Right cardiac atrium (tissue), 5 donors: ENCODE data around the gene S100A10. TPM values are rescaled to one million over a fixed set of nuclear protein-coding genes. Genes with fewer than 3 reads are reported as not detected.

ENCODE experiments used
- ATAC-seq, 2 donors: fragments of 200-7000 bp; cut with Tn5 transposase; one replicate each; pipeline versions ENCODE4 v1.8.0 to v1.9.1; 2020; ENCODE audit warnings: moderate library complexity in 2 of 2, mild to moderate bottlenecking in 1 of 2
- DNase-seq, 3 donors: peaks; one replicate each; pipeline ENCODE4 v3.0.0-alpha.2; 2020
- H3K27ac ChIP-seq: one replicate; pipeline ENCODE4 v1.5.1; 2013; ENCODE audit warnings: mild to moderate bottlenecking, low read length, control low read depth, moderate library complexity
- H3K27me3 ChIP-seq: one replicate; pipeline ENCODE4 v1.6.1; 2013; ENCODE audit not compliant: control insufficient read depth, insufficient read depth
- H3K4me1 ChIP-seq: one replicate; pipeline ENCODE4 v1.6.1; 2013; ENCODE audit warnings: low read length; ENCODE audit not compliant: control insufficient read depth, insufficient read depth
- H3K4me3 ChIP-seq: one replicate; pipeline ENCODE4 v1.5.1; 2013; ENCODE audit warnings: low read length, control low read depth
- H3K9me3 ChIP-seq: one replicate; pipeline ENCODE4 v1.6.1; 2013; ENCODE audit warnings: low read length; ENCODE audit not compliant: control insufficient read depth
- WGBS: extraction: QIAGEN DNeasy Blood & Tissue Kit; methylation state at CpG from one replicate; pipeline ENCODE4 v1.1.7; 2013; 5-methylcytosine and 5-hydroxymethylcytosine counted together
- intact Hi-C, 4 donors: fragments of 100-400 bp; cut with DNase I; formaldehyde crosslinking; loops; one replicate each; pipeline versions ENCODE4 v1.11.0 to v1.14.0; 2022 to 2023
- polyA plus RNA-seq: library from polyadenylated mRNA; stranded (reverse); fragments of 200-250 nt; gene quantifications from one replicate; pipeline ENCODE4 v1.2.3, GENCODE V29; 2013
- total RNA-seq, 4 donors: library from RNA; stranded (reverse); fragmentation: NEBNext Ultra II Directional; extraction: Animal tissue kit (Norgen Biotek cat#: 25700); gene quantifications; one replicate each; pipeline ENCODE4 v1.2.1, GENCODE V29; 2021
- donor health status: healthy with polysubstance abuse.
- donor health status: DM: no; HTN: yes; CAD: no.
- donor health status: DM: no; HTN: no; CAD: no.
- donor health status: DM: no; HTN: yes; CAD: no; lungs with severe emphysema.
- donor health status: DM: yes; HTN: yes; CAD: no.

The S100A10 gene
- total and polyA plus RNA-seq, 5 donors, result 108 to 245 (median 222) TPM

DNA sequence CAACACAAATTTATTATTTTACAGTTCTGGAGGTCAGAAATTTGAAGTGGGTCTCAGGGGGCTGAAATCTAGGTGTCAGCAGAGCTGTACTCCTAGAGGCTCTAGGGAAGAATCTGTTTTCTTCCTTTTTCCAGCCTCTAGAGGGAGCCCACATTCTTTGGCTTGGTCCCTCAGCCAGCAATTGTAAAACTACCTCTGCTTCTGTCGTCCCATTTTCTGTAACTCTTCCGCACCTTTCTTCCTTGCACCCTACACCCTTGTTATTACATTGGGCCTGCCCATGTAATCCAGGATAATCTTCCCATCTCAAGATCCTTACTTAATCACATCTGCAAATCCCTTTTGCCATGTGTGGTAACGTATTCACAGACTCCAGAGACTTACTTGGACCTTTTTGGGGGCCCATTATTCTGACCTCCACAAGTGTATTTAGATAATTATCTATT lies 59.6 kb downstream of the S100A10 start:
- no peak overlapping the region for H3K4me3 ChIP-seq
- DNase-seq, result no peak
- WGBS, result 32% methylated on average over 3 of the region's 3 CpGs
- intact Hi-C loops, result loop anchor here (2.0 to 5.0 kb wide), 4 partner anchors 61 to 65 kb away; no protein-coding TSS in a partner anchor
- no peaks in the 10 kb centered on the region for H3K4me1 ChIP-seq
- peak; percentile 84 to 91 for ATAC-seq
- no peaks in the 10 kb centered on the region for H3K27me3 ChIP-seq
- H3K27ac ChIP-seq, result no peak overlapping the region
- H3K9me3 ChIP-seq, result no peaks in the 10 kb centered on the region

Other genes starting within 250 kb of the S100A10 start
- 10 to 100 TPM; 36.7 to 51.8 (median 41.0) TPM for gene MRPL9, start 230.4 kb downstream of the S100A10 start, total RNA-seq
- gene MRPL9, start 230.4 kb downstream of the S100A10 start, polyA plus RNA-seq, result 40.0 TPM
- 1 to 10 TPM; 4.2 to 7.5 (median 6.0) TPM for gene TDRKH, start 203.4 kb downstream of the S100A10 start, total RNA-seq
- gene TDRKH, start 203.4 kb downstream of the S100A10 start, polyA plus RNA-seq, result 3.4 TPM
- under 1 TPM in 3 of 4 donors, not detected in 1; 0.28 to 0.37 (median 0.32) TPM for gene LINGO4, start 188.4 kb downstream of the S100A10 start, total RNA-seq
- gene LINGO4, start 188.4 kb downstream of the S100A10 start, polyA plus RNA-seq, result 0.09 TPM
- gene RORC, start 162.1 kb downstream of the S100A10 start, total RNA-seq, result 1 to 10 TPM; 1.3 to 8.2 (median 5.0) TPM
- 3.0 TPM for gene RORC, start 162.1 kb downstream of the S100A10 start, polyA plus RNA-seq
- under 1 TPM in 3 of 4 donors, not detected in 1; 0.11 to 0.21 (median 0.17) TPM for gene C2CD4D, start 154.0 kb downstream of the S100A10 start, total RNA-seq
- gene C2CD4D, start 154.0 kb downstream of the S100A10 start, polyA plus RNA-seq, result 0.05 TPM
- under 1 TPM in 3 of 4 donors, not detected in 1; 0.24 to 0.53 (median 0.42) TPM for gene THEM5, start 140.1 kb downstream of the S100A10 start, total RNA-seq
- gene THEM5, start 140.1 kb downstream of the S100A10 start, polyA plus RNA-seq, result 0.11 TPM
- 10 to 100 TPM; 18.8 to 19.5 (median 19.0) TPM for gene THEM4, start 84.3 kb downstream of the S100A10 start, total RNA-seq
- gene THEM4, start 84.3 kb downstream of the S100A10 start, polyA plus RNA-seq, result 27.2 TPM
- 100 to 1,000 TPM in 3 of 4 donors, 10 to 100 TPM in 1; 56.3 to 144 (median 113) TPM for gene S100A11, start 43.1 kb upstream of the S100A10 start, total RNA-seq
- gene S100A11, start 43.1 kb upstream of the S100A10 start, polyA plus RNA-seq, result 227 TPM
- gene TCHHL1, start 95.2 kb upstream of the S100A10 start, total RNA-seq, result not detected
- gene TCHHL1, start 95.2 kb upstream of the S100A10 start, polyA plus RNA-seq, result not detected
- under 1 TPM; 0.03 to 0.11 (median 0.10) TPM for gene TCHH, start 121.6 kb upstream of the S100A10 start, total RNA-seq
- gene TCHH, start 121.6 kb upstream of the S100A10 start, polyA plus RNA-seq, result 0.09 TPM
- gene RPTN, start 165.4 kb upstream of the S100A10 start, total RNA-seq, result not detected
- not detected for gene RPTN, start 165.4 kb upstream of the S100A10 start, polyA plus RNA-seq
- not detected for gene HRNR, start 230.3 kb upstream of the S100A10 start, total RNA-seq
- gene HRNR, start 230.3 kb upstream of the S100A10 start, polyA plus RNA-seq, result 0.02 TPM